ENCODE data around the gene CASZ1. TPM values are rescaled to one million over a fixed set of nuclear protein-coding genes. Genes with fewer than 3 reads are reported as not detected.

Gene CASZ1
- total and polyA plus RNA-seq, 9 of the 15 experiments (the other 6 are each of a cell fraction or from before 2014, with no cell fraction given), result 0.01 to 4.0 (median 0.76) TPM; not detected in 1

DNA sequence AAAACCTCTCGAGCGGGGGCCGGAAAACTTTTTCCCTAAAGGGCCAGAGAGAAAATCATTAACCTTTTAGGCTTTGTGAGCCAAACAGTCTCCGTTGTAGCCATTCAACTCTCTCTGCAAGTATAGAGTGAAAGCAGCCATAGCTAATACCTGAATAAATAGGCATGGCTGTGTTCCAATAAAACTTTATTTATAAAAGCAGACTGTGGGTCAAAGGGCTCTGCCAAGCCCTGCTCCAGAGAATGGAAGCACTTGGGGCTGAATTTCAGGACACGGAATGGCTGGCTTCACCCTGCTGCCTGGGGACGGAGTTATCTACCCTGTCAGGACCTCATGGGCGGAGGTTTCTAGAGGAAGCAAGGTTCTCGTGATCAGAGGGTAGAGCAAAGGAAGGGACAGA is 92.7 kb downstream of the CASZ1 start (continued):
- TF ChIP-seq, protein P1, sequence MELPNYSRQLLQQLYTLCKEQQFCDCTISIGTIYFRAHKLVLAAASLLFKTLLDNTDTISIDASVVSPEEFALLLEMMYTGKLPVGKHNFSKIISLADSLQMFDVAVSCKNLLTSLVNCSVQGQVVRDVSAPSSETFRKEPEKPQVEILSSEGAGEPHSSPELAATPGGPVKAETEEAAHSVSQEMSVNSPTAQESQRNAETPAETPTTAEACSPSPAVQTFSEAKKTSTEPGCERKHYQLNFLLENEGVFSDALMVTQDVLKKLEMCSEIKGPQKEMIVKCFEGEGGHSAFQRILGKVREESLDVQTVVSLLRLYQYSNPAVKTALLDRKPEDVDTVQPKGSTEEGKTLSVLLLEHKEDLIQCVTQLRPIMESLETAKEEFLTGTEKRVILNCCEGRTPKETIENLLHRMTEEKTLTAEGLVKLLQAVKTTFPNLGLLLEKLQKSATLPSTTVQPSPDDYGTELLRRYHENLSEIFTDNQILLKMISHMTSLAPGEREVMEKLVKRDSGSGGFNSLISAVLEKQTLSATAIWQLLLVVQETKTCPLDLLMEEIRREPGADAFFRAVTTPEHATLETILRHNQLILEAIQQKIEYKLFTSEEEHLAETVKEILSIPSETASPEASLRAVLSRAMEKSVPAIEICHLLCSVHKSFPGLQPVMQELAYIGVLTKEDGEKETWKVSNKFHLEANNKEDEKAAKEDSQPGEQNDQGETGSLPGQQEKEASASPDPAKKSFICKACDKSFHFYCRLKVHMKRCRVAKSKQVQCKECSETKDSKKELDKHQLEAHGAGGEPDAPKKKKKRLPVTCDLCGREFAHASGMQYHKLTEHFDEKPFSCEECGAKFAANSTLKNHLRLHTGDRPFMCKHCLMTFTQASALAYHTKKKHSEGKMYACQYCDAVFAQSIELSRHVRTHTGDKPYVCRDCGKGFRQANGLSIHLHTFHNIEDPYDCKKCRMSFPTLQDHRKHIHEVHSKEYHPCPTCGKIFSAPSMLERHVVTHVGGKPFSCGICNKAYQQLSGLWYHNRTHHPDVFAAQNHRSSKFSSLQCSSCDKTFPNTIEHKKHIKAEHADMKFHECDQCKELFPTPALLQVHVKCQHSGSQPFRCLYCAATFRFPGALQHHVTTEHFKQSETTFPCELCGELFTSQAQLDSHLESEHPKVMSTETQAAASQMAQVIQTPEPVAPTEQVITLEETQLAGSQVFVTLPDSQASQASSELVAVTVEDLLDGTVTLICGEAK (IDR thresholded peaks at IDR 0.05), result peak; percentile 95
- TF ChIP-seq, protein P1 (CRISPR knock-in tag; IDR thresholded peaks at IDR 0.05), result peak; percentile 95
